GM08714 (cell line): ENCODE results near the gene HEG1.

Source experiments
- H3K4me3 ChIP-seq: fragments of 200-500 bp; sonication (Bioruptor generic); 2 replicates; pipeline ENCODE4 v1.5.1; 2014; ENCODE audit warnings: mild to moderate bottlenecking, low read length, inconsistent platforms
- ZNF274 ChIP-seq: IDR thresholded peaks from 2 replicates; pipeline ENCODE4 v1.6.1; 2012; ENCODE audit warnings: mild to moderate bottlenecking, low read depth, low read length

Gene HEG1

GRCh38 chr3:125023833-125024555 lies 31.8 kb downstream of the HEG1 start:
- TF ChIP-seq ZNF274, result no peak
- no peak overlapping the region for H3K4me3 ChIP-seq

GRCh38 chr3:125022206-125022605 lies 33.6 kb downstream of the HEG1 start:
- no peak for TF ChIP-seq ZNF274
- no peak overlapping the region for H3K4me3 ChIP-seq

DNA sequence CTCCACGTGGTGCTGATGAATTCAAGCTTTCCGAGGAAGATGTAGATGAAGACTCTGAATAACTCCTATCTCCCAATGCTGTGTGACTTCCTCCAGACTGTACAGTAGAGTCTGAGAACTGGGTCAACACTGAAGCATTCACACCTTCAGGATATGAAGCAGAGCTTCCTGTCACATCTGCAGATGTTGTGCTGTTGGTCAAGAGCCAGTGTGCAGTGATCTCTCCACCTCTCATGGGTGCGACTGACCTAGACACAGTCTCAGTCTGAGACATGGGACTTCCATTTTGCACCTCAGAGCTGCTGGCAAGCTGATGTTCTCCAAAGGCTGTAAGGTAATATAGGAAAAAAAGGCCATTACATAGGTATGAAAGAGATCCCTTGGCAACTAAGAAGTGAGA lies 36.5 kb downstream of the HEG1 start:
- TF ChIP-seq ZNF274, result no peak
- H3K4me3 ChIP-seq, result no peak overlapping the region

DNA sequence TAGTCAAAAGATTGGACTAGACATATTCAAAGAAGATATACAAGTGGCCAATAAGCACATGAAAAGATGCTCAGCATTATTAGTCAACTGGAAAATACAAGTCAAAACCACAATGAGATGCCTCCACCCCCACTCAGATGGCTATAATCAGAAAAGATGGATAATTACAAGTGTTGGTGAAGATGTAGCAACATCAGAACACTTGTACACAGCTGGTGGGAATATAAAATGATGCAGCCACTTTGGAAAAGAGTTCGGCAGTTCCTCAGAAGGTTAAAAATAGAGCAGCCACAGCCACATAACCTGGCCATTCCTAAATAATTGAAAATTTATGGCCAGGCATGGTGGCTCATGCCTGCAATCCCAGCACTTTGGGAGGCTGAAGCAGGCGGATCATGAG lies 38.4 kb downstream of the HEG1 start:
- TF ChIP-seq ZNF274, result no peak
- no peak overlapping the region for H3K4me3 ChIP-seq

GRCh38 chr3:125014570-125015179 lies 41.1 kb downstream of the HEG1 start:
- no peak overlapping the region for H3K4me3 ChIP-seq
- no peak for TF ChIP-seq ZNF274

GRCh38 chr3:125013095-125013494 lies 42.7 kb downstream of the HEG1 start:
- no peak overlapping the region for H3K4me3 ChIP-seq
- TF ChIP-seq ZNF274, result no peak

DNA sequence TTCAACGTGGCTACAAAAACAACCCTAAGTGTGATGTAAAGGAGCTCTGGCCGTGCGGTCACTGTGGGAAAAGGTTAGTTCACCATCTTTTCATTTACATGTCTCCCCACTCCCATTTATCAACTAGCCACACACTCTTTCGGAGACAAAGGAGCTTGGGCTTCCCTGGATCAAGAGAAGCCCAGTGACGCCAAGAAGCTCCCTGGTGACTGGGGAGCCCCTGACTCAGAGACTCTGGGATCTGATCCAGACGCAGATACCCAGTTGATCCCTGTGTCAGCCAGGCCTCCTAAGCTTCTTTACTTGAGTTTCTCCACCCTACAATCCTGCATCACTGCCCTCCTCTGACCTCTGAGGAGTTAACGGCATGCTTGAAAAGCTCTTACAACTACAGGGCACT lies 43.9 kb downstream of the HEG1 start:
- H3K4me3 ChIP-seq, result no peak overlapping the region
- no peak for TF ChIP-seq ZNF274

GRCh38 chr3:125010393-125010792 lies 45.4 kb downstream of the HEG1 start:
- H3K4me3 ChIP-seq, result no peak overlapping the region
- no peak for TF ChIP-seq ZNF274

DNA sequence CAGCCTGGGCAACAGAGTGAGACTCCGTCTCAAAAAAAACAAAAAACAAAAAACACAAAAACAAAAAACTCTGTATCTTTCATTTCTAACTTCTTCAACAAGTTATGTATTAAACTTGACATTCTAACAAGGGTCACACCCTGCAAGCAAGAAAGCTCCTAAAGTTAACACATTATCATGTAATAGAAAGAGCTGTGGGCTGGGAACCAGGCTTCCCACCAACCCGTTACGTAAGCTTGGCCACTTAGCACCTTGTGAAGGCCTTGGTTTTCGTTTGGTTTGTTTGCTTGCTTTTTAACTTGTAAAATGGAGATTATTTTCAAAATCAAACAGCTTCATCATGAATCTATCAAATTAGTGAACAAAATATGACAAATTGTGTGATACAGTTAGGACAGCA lies 47.0 kb downstream of the HEG1 start:
- H3K4me3 ChIP-seq, result no peak overlapping the region
- TF ChIP-seq ZNF274, result no peak

- H3K4me3 ChIP-seq, result no peak overlapping the region
- no peak for TF ChIP-seq ZNF274
Measured at GRCh38 chr3:125006291-125006731, 49.5 kb downstream of the HEG1 start.

DNA sequence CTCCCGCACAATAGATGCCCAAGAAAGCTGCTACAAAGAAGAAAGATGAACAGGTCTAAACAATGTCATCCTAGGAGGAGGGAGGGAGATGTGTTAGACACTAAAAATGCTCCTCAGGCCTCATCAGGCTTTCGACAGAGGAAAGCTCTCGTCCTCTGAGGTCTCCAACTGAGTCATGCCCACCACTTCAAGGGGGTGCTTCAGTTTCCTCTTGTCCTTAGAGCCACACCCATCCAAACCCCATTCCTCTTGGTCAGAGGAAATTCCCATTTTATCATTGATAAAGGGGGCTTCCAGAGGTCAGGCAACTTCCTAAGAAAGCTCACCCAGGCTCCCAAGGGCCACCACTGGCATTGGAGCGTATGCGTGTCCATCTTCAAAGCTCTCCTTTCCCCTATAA lies 50.1 kb downstream of the HEG1 start:
- TF ChIP-seq ZNF274, result no peak
- H3K4me3 ChIP-seq, result no peak overlapping the region

- TF ChIP-seq ZNF274, result no peak
- H3K4me3 ChIP-seq, result no peak overlapping the region
Measured at GRCh38 chr3:125005222-125005621, 50.6 kb downstream of the HEG1 start.

DNA sequence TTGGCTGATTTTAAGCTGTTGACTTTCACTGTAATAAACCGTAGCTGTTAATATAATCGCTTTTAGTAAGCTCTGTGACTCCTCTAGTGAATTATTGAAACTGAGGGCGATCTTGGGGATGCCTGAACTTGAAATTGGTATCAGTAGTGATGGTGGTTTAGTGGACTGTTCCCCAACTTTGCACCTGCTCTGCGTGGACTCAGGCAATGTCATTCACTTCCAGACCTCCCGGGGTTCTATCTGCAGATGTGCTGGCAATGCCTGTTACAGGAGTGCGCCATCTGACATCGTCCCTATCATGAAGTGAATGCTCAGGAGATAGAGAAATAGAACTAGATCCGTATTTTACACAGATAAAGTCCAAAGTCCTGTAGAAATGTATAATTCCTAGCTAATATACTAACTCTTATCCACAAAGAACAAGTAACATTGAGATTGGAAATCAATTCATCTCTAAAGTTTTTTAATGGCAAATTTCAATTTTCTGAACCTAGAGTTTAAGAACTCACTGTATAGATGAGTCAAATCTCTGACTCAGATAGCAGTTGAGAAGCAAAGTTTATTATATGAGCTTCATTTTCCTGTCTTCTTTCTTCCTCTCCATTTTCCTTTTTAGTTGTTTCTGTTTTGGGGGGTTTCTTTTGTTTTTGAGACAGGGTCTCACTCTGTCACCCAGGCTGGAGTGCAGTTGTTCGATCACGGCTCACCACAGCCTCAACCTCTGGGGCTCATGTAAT lies 51.8 kb downstream of the HEG1 start:
- H3K4me3 ChIP-seq, result no peak overlapping the region
- TF ChIP-seq ZNF274, result no peak

- H3K4me3 ChIP-seq, result no peak overlapping the region
- TF ChIP-seq ZNF274, result no peak
Measured at GRCh38 chr3:125003369-125003853, 52.4 kb downstream of the HEG1 start.
